K562 (cell line): ENCODE data around the gene ACER3. TPM values are rescaled to one million over a fixed set of nuclear protein-coding genes. Genes with fewer than 3 reads are reported as not detected.

ENCODE experiments used
- C11orf30 ChIP-seq: fragments of 450-650 bp; IDR thresholded peaks from 2 replicates; pipeline ENCODE4 v1.6.1; 2016; ENCODE audit warnings: low read depth, mild to moderate bottlenecking
- E4F1 ChIP-seq: fragments of 250-450 bp; sonication (Bioruptor Pico); IDR thresholded peaks from 2 replicates; pipeline ENCODE4 v1.5.0; 2021; ENCODE audit warnings: mild to moderate bottlenecking, borderline replicate concordance
- ESRRA ChIP-seq: fragments of 450-650 bp; IDR thresholded peaks from 2 replicates; pipeline ENCODE4 v1.6.1; 2014; ENCODE audit warnings: low read depth, mild to moderate bottlenecking, moderate library complexity, borderline replicate concordance
- FOXA1 ChIP-seq: fragments of 450-650 bp; IDR thresholded peaks from 2 replicates; pipeline ENCODE4 v1.6.1; 2016; ENCODE audit warnings: mild to moderate bottlenecking, borderline replicate concordance
- HMGN3 ChIP-seq: IDR thresholded peaks from 2 replicates; pipeline ENCODE4 v1.6.1; 2011; ENCODE audit warnings: borderline replicate concordance, low read depth, mild to moderate bottlenecking, mixed read lengths, low read length; ENCODE audit not compliant: insufficient read length; ENCODE audit errors: extremely low read depth
- JUND ChIP-seq, 2 experiments: IDR thresholded peaks; 2 replicates in 1 of 2; 3 replicates in 1 of 2; pipeline ENCODE4 v1.6.1; 2011; ENCODE audit warnings: borderline replicate concordance in 2 of 2, low read depth in 2 of 2, low read length in 2 of 2, improper control_type of control experiment in 1 of 2, missing biosample characterization in 1 of 2, missing genetic modification characterization in 1 of 2, missing genetic modification reagents in 1 of 2
- MCM3 ChIP-seq: fragments of 450-650 bp; IDR thresholded peaks from 2 replicates; pipeline ENCODE4 v1.6.1; 2016
- NFE2 ChIP-seq: IDR thresholded peaks from 2 replicates; pipeline ENCODE4 v1.6.1; 2014; ENCODE audit warnings: antibody characterized with exemption, low read depth
- RCOR1 ChIP-seq, 2 experiments: IDR thresholded peaks; 2 replicates each; pipeline ENCODE4 v1.6.1; 2012; ENCODE audit warnings: low read depth in 2 of 2, low read length in 2 of 2, borderline replicate concordance in 1 of 2, improper control_type of control experiment in 1 of 2
- SRSF3 ChIP-seq: fragments of 200-400 bp; formaldehyde crosslinking; IDR thresholded peaks from 2 replicates; pipeline ENCODE4 v1.6.1; 2016; ENCODE audit warnings: mild to moderate bottlenecking, low read length, moderate library complexity; ENCODE audit not compliant: insufficient read depth
- TEAD4 ChIP-seq, 2 experiments: sonication (generic) in 1 of 2; formaldehyde crosslinking in 1 of 2; IDR thresholded peaks; 2 replicates each; pipeline versions ENCODE4 v1.6.1 to v1.8.0; 2012 to 2022; ENCODE audit warnings: borderline replicate concordance in 1 of 2, inconsistent platforms in 1 of 2, low read length in 1 of 2, mild to moderate bottlenecking in 1 of 2, missing genetic modification reagents in 1 of 2
- ZBTB2 ChIP-seq: fragments of 450-650 bp; IDR thresholded peaks from 2 replicates; pipeline ENCODE4 v1.6.1; 2016; ENCODE audit warnings: antibody characterized with exemption
- ZC3H8 ChIP-seq: fragments of 450-650 bp; IDR thresholded peaks from 2 replicates; pipeline ENCODE4 v1.6.1; 2017
- ZFP36 ChIP-seq: fragments of 150-350 bp; IDR thresholded peaks from 2 replicates; pipeline ENCODE4 v1.6.1; 2018; ENCODE audit warnings: low read length, low read depth; ENCODE audit not compliant: partially characterized antibody
- ZNF239 ChIP-seq: fragments of 250-450 bp; sonication (Bioruptor Pico); IDR thresholded peaks from 2 replicates; pipeline ENCODE4 v1.4.0; 2020; ENCODE audit warnings: mild to moderate bottlenecking
- ZNF347 ChIP-seq: fragments of 450-650 bp; formaldehyde crosslinking; IDR thresholded peaks from 2 replicates; pipeline ENCODE4 v1.4.0; 2020; ENCODE audit warnings: low read depth, mild to moderate bottlenecking, moderate library complexity
- ZNF354B ChIP-seq: fragments of 250-450 bp; sonication (Bioruptor Pico); IDR thresholded peaks from 2 replicates; pipeline ENCODE4 v1.4.0; 2020
- ZZZ3 ChIP-seq: fragments of 450-650 bp; IDR thresholded peaks from 2 replicates; pipeline ENCODE4 v1.6.1; 2016; ENCODE audit warnings: antibody characterized with exemption, mild to moderate bottlenecking, moderate library complexity
- polyA plus RNA-seq, 8 experiments: library from polyadenylated mRNA; depleted of rRNA in 4 of 8; stranded (reverse) in 5 of 8; unstranded in 3 of 8; fragments of >200 nt; fragmentation: Nextera tagmentation in 2 of 8; fragmentation: Illumina TruSeq in 1 of 8; extraction: Ambion mirVana in 2 of 8; extraction: Trizol in 1 of 8; gene quantifications; 2 replicates each; pipeline versions ENCODE4 v1.2.1 to v1.2.3, GENCODE V29; 2011 to 2014; ENCODE audit warnings: inconsistent platforms in 1 of 8, missing spikeins in 1 of 8
- total RNA-seq, 7 experiments: library from RNA; depleted of rRNA in 6 of 7; stranded (reverse); fragments of >200 nt in 6 of 7; fragmentation: Illumina TruSeq in 2 of 7; extraction: Trizol in 2 of 7; gene quantifications; 2 replicates each; pipeline versions ENCODE4 v1.2.1 to v1.2.3, GENCODE V29; 2011 to 2021; ENCODE audit warnings: low replicate concordance in 1 of 7
- TF ChIP-seq, protein P1 (sequence below): fragments of 250-450 bp; sonication (Bioruptor Pico); IDR thresholded peaks from 2 replicates; pipeline ENCODE4 v1.4.0; 2020; ENCODE audit warnings: mild to moderate bottlenecking, moderate library complexity
- TF ChIP-seq, protein P2 (sequence below): fragments of 250-450 bp; sonication (Bioruptor Pico); IDR thresholded peaks from 2 replicates; pipeline ENCODE4 v1.4.0; 2020

ACER3 gene
- total and polyA plus RNA-seq, 9 of the 15 experiments (the other 6 are each of a cell fraction or from before 2014, with no cell fraction given): 2.0 to 23.8 (median 9.5) TPM

DNA sequence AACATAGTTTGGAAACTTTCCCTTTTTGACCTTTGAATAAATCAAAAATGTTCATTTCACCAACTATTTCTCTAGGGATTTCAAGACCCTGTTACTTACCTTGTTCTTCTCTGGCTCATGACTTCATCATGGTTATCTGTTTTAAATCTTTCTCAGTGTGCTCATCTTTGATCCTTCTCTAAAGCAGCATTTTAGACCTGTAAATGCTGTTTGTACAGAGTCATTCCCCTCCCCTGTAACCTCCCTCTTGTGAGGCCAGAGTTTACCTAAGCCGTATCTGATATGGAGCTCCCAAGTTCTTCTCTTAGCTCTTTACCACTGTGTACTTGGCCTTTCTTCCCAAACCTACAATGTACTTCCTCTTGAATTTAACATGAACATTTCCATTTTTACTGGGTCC, 56.0 kb downstream of the ACER3 start (continued):
- TF ChIP-seq, protein P1, sequence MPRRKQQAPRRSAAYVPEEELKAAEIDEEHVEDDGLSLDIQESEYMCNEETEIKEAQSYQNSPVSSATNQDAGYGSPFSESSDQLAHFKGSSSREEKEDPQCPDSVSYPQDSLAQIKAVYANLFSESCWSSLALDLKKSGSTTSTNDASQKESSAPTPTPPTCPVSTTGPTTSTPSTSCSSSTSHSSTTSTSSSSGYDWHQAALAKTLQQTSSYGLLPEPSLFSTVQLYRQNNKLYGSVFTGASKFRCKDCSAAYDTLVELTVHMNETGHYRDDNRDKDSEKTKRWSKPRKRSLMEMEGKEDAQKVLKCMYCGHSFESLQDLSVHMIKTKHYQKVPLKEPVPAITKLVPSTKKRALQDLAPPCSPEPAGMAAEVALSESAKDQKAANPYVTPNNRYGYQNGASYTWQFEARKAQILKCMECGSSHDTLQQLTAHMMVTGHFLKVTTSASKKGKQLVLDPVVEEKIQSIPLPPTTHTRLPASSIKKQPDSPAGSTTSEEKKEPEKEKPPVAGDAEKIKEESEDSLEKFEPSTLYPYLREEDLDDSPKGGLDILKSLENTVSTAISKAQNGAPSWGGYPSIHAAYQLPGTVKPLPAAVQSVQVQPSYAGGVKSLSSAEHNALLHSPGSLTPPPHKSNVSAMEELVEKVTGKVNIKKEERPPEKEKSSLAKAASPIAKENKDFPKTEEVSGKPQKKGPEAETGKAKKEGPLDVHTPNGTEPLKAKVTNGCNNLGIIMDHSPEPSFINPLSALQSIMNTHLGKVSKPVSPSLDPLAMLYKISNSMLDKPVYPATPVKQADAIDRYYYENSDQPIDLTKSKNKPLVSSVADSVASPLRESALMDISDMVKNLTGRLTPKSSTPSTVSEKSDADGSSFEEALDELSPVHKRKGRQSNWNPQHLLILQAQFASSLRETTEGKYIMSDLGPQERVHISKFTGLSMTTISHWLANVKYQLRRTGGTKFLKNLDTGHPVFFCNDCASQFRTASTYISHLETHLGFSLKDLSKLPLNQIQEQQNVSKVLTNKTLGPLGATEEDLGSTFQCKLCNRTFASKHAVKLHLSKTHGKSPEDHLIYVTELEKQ (CRISPR knock-in tag): no peak
- TF ChIP-seq HMGN3 (no peak), E4F1 (no peak), ZNF239 (no peak), MCM3 (no peak), TEAD4 (IDR thresholded peaks at IDR 0.05; ENCODE audit: low read length) (peak; percentile 18; the same call in 1 of the 2 replicates), TEAD4 (CRISPR knock-in tag; IDR thresholded peaks at IDR 0.05; ENCODE audit: borderline replicate concordance) (no peak), ZFP36 (peak; percentile 6), JUND (IDR thresholded peaks at IDR 0.05; ENCODE audit: borderline replicate concordance, low read depth, low read length) (0 out of 2 replicates have a peak, but pooled peaks have one; percentile 4), JUND (tag; IDR thresholded peaks at IDR 0.05; ENCODE audit: borderline replicate concordance, low read depth, low read length) (peak; percentile 41; the same call in 1 of the 3 replicates), ZZZ3 (no peak), SRSF3 (no peak), FOXA1 (no peak), ESRRA (no peak), ZNF347 (CRISPR knock-in tag) (no peak), ZC3H8 (no peak), ZBTB2 (no peak), NFE2 (peak; percentile 63), C11orf30 (0 out of 2 replicates have a peak, but pooled peaks have one; percentile 14), ZNF354B (CRISPR knock-in tag) (no peak), RCOR1 (IDR thresholded peaks at IDR 0.05; ENCODE audit: borderline replicate concordance in 1 of 2, low read depth in 2 of 2, low read length in 2 of 2) (peak in 1 of 2 experiments; percentile 9; a peak in 1 of 4 replicates)
- TF ChIP-seq, protein P2, sequence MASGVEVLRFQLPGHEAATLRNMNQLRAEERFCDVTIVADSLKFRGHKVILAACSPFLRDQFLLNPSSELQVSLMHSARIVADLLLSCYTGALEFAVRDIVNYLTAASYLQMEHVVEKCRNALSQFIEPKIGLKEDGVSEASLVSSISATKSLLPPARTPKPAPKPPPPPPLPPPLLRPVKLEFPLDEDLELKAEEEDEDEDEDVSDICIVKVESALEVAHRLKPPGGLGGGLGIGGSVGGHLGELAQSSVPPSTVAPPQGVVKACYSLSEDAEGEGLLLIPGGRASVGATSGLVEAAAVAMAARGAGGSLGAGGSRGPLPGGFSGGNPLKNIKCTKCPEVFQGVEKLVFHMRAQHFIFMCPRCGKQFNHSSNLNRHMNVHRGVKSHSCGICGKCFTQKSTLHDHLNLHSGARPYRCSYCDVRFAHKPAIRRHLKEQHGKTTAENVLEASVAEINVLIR (CRISPR knock-in tag): no peak
- TF ChIP-seq, all 486 proteins: peak for 24
